Measurements from ENCODE around the gene FGGY.

The FGGY gene

DNA sequence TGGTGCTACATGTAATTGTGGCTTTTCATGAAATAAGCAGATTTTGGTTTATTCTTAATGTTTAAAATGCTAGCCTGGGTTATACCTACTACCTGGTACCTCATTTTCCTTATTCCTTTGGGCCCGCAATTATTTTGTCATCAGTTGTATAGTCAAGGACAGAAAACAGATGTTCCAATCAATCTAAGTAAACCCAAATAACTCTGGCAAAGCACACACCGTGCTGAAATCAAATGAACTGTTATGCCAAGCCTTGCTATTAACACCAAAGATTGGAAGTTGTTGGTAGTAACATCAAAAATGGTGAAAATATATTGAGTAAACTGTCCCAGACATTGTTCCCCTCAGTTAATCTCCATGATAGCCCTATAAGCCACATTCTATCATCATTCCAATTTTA, 248.9 kb downstream of the FGGY start:
- H3K36me3 ChIP-seq (ENCODE audit: control insufficient read depth, insufficient read depth, low read length): no peaks in the 10 kb centered on the region
- no peaks in the 10 kb centered on the region for H3K27me3 ChIP-seq (replicated peaks; ENCODE audit: control insufficient read depth, insufficient read depth, low read length)
- no peak overlapping the region for H3K4me3 ChIP-seq (replicated peaks; ENCODE audit: low read depth, low read length)
- no peak for DNase-seq (ENCODE audit: extremely low read depth, insufficient read length)
- TF ChIP-seq, protein P1, sequence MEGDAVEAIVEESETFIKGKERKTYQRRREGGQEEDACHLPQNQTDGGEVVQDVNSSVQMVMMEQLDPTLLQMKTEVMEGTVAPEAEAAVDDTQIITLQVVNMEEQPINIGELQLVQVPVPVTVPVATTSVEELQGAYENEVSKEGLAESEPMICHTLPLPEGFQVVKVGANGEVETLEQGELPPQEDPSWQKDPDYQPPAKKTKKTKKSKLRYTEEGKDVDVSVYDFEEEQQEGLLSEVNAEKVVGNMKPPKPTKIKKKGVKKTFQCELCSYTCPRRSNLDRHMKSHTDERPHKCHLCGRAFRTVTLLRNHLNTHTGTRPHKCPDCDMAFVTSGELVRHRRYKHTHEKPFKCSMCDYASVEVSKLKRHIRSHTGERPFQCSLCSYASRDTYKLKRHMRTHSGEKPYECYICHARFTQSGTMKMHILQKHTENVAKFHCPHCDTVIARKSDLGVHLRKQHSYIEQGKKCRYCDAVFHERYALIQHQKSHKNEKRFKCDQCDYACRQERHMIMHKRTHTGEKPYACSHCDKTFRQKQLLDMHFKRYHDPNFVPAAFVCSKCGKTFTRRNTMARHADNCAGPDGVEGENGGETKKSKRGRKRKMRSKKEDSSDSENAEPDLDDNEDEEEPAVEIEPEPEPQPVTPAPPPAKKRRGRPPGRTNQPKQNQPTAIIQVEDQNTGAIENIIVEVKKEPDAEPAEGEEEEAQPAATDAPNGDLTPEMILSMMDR (IDR thresholded peaks at IDR 0.05; ENCODE audit: insufficient read depth, low read length, poor library complexity, severe bottlenecking): no peak

GRCh38 chr1:59549066-59549837, 252.4 kb downstream of the FGGY start:
- Histone ChIP-seq H3K27me3 (replicated peaks; ENCODE audit: control insufficient read depth, insufficient read depth, low read length) (no peaks in the 10 kb centered on the region), H3K4me3 (replicated peaks; ENCODE audit: low read depth, low read length) (no peak overlapping the region), H3K36me3 (ENCODE audit: control insufficient read depth, insufficient read depth, low read length) (no peaks in the 10 kb centered on the region)
- TF ChIP-seq, protein P1 (IDR thresholded peaks at IDR 0.05; ENCODE audit: insufficient read depth, low read length, poor library complexity, severe bottlenecking): no peak
- no peak for DNase-seq (ENCODE audit: extremely low read depth, insufficient read length)

- Histone ChIP-seq H3K4me3 (replicated peaks; ENCODE audit: low read depth, low read length) (no peak overlapping the region), H3K36me3 (ENCODE audit: control insufficient read depth, insufficient read depth, low read length) (no peaks in the 10 kb centered on the region), H3K27me3 (replicated peaks; ENCODE audit: control insufficient read depth, insufficient read depth, low read length) (no peaks in the 10 kb centered on the region)
- TF ChIP-seq, protein P1 (IDR thresholded peaks at IDR 0.05; ENCODE audit: insufficient read depth, low read length, poor library complexity, severe bottlenecking): no peak
- no peak for DNase-seq (ENCODE audit: extremely low read depth, insufficient read length)
These were observed 253.0 kb downstream of the FGGY start for GRCh38 chr1:59549903-59550302.

GRCh38 chr1:59552007-59552406, 255.1 kb downstream of the FGGY start:
- TF ChIP-seq, protein P1 (IDR thresholded peaks at IDR 0.05; ENCODE audit: insufficient read depth, low read length, poor library complexity, severe bottlenecking): no peak
- H3K4me3 ChIP-seq (replicated peaks; ENCODE audit: low read depth, low read length): no peak overlapping the region
- no peaks in the 10 kb centered on the region for H3K36me3 ChIP-seq (ENCODE audit: control insufficient read depth, insufficient read depth, low read length)
- no peaks in the 10 kb centered on the region for H3K27me3 ChIP-seq (replicated peaks; ENCODE audit: control insufficient read depth, insufficient read depth, low read length)
- no peak for DNase-seq (ENCODE audit: extremely low read depth, insufficient read length)

DNA sequence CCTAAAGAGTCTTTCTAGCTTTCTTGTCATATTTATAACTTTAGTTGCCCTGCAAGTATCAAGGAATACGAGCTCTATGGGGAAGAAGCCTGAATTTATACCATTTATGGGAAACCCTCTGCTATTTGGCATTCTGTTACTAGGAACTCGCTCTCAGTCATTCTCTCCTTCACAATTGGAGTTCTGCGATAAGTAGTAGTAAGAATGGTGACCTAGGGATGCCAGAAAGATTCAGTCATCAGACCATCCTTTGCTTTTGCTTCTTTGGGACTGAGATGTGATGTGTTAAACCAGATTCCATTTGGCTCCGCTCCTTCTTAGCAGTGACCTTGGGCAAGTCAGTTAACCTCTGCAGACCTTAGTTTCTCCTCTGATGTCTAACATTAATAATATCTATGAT, 256.5 kb downstream of the FGGY start:
- Histone ChIP-seq H3K27me3 (replicated peaks; ENCODE audit: control insufficient read depth, insufficient read depth, low read length) (no peaks in the 10 kb centered on the region), H3K36me3 (ENCODE audit: control insufficient read depth, insufficient read depth, low read length) (no peaks in the 10 kb centered on the region), H3K4me3 (replicated peaks; ENCODE audit: low read depth, low read length) (no peak overlapping the region)
- DNase-seq (ENCODE audit: extremely low read depth, insufficient read length): no peak
- TF ChIP-seq, protein P1 (IDR thresholded peaks at IDR 0.05; ENCODE audit: insufficient read depth, low read length, poor library complexity, severe bottlenecking): no peak

All from GM06990 (cell line).